ENCODE results near the gene JARID2.

JARID2 gene

DNA sequence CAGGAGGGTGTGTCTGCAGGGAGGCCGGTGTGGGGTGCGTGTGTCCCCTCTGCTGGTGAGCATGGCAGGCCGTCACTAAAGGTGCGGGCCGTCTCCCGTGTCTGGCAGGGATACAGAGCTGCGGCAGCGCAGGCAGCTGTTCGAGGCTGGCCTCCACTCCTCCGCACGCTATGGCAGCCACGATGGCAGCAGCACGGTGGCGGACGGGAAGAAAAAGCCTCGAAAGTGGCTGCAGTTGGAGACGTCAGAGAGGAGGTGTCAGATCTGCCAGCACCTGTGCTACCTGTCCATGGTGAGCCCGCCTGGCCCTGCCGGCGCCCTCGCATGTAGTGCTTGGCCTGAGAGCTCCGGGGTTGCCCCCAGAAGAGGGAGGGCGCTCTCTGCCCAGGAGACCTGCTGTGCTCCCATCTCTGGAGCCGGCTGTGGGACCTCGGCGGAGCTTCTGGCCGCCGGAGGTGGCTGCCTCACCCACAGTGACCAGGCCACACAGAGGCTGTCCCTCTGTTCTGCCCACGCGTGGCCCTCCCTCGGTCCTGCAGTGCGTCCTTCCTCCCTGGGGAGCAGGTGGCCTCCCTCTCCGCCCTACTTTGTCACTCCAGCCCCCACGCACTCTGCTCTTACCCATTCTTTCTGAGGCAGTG, 267.4 kb downstream of the JARID2 start:
- DNase-seq = no peak

- no peak for DNase-seq
These were observed 268.2 kb downstream of the JARID2 start for GRCh38 chr6:15513801-15514711.

DNA sequence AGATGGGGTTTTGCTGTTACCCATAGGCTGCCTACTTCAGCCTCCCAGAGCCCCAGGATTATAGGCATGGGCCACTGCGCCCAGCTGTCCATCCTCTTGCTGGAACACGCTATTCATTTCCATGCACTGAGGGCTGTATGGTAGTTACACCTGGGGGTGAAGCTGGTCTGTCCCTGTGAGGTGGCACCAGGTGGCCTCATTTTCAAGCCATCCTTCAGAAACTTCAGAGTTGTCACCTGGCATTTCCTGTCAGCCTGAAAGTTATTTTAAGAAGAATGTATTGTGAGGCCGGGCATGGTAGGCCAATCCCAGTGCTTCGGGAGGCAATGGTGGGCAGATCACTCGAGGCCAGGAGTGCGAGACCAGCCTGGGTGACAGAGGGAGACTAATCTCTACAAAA, 269.4 kb downstream of the JARID2 start:
- no peak for DNase-seq

GRCh38 chr6:15515660-15516375, 269.9 kb downstream of the JARID2 start:
- DNase-seq = no peak

DNA sequence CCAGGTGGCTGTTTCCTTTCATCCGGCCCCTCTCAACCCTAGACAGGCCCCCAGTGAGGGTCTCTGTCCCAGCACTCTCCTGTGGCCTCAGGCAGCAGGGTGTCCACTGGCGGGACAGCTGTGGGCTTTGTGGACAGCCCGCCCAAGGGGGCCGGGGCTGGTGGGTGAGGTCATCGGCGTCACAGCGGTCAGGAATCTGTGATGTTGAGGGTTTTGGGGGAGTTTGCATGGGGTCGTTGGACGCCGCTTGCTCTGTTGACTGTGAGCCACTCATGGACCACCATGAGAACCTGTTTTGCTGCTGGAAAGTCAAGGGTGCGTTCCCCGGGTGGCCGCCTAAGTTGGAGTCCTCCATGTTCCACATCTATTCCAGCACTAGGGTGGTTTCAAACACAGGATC, 270.5 kb downstream of the JARID2 start:
- DNase-seq = no peak

GRCh38 chr6:15516923-15517560, 271.2 kb downstream of the JARID2 start:
- no peak for DNase-seq

DNA sequence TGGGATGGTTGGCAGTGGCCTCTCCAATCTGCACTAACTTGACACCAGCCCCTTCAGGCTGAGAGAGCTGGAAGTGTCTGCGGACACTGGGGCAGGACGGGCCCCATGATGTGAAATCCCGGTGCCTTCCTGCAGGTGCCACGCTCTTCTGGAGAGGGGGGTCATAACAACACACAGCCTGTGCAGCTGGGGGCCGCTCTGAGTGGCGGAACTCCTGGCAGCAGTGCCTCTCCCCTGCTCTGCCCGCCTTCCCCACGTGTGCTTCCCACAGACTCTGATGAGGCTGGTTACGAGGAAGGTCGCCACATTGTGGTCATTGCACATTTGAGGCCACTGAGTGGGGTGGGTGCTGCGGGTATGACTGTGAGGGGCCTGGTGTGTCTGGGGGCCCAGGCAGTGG, 271.7 kb downstream of the JARID2 start:
- no peak for DNase-seq

DNA sequence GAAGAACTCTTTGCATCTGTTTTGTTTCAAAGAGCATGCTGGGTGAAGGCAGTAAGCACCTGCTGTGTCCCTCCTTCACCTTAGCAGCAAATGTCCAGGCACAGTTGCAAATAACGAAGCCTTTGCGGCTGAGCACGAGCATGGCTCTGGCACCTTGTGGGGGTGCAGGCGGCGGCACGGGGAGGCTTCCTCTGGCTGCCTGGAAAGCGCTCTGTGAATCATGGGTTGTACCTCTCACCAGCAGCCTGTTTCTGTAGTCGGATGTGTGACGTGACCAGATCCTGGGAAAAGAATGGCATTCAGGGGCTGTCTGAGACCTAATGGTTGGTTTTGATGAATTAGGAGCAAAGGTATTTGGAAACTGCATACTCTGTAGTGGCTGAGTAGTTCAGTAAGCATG, 272.2 kb downstream of the JARID2 start:
- DNase-seq = no peak

DNA sequence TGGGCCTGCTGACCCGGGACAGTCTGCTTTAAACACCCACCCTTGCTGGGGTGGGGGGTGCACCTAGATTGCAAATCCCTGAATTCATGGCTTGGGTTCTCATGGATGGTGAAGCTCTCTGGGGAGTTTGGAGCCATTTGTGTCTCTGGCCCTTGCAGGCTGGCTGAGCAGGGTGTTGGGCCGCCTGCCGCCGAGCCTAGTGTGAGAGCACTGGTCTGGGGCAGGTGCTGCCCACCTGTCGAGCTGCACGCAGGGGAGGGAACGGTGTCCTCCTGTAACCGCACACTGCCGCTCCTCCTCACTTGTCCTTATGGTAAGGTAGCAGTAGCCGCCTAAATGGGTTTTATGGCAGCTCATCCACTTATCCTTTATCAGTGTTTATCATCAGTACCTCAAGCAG, 273.0 kb downstream of the JARID2 start:
- DNase-seq = no peak

- DNase-seq = no peak
These were observed 273.8 kb downstream of the JARID2 start for GRCh38 chr6:15519681-15520080.

GRCh38 chr6:15520626-15521203, 274.8 kb downstream of the JARID2 start:
- DNase-seq = no peak

GRCh38 chr6:15521582-15521981, 275.7 kb downstream of the JARID2 start:
- no peak for DNase-seq

DNA sequence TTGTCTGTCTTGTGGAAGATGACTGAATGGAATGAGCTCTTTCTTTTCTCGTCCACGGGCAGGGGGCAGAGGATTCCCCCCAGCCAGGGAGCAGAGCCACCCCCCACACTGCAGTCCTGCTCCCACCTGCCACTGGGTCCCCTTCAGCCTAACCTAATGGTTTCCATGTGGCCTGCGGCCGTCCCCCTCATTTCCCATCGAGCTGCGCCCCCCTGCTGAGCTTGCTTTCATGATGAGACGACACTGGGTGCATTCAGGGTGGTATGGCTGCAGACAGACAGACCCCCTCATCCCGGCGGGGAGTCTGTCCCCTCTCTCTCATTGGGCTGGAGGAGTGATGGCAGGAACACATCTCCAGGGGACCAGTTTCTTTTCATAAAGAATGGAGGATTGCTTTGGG, 276.2 kb downstream of the JARID2 start:
- no peak for DNase-seq

DNA sequence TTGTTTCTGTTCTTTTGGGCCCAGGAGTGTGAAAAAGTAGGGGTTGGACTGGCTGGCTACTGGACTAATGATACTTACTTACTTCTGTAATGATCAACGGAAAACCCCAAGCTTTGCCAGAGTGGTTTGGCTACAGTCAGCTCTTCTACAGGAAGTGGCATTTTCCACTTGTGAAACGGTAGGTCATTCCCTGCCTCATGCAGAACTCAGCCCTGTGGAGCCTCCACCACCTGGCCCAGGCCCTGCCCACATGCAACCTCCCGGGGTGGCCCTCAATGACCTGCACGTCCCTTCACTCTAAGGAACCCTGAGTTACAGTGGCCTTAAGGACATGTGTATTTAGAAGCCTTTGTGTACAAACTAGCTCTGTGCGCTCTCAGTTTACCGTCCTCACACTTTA, 276.6 kb downstream of the JARID2 start:
- DNase-seq = no peak

GRCh38 chr6:15522856-15523529, 277.1 kb downstream of the JARID2 start:
- no peak for DNase-seq

DNA sequence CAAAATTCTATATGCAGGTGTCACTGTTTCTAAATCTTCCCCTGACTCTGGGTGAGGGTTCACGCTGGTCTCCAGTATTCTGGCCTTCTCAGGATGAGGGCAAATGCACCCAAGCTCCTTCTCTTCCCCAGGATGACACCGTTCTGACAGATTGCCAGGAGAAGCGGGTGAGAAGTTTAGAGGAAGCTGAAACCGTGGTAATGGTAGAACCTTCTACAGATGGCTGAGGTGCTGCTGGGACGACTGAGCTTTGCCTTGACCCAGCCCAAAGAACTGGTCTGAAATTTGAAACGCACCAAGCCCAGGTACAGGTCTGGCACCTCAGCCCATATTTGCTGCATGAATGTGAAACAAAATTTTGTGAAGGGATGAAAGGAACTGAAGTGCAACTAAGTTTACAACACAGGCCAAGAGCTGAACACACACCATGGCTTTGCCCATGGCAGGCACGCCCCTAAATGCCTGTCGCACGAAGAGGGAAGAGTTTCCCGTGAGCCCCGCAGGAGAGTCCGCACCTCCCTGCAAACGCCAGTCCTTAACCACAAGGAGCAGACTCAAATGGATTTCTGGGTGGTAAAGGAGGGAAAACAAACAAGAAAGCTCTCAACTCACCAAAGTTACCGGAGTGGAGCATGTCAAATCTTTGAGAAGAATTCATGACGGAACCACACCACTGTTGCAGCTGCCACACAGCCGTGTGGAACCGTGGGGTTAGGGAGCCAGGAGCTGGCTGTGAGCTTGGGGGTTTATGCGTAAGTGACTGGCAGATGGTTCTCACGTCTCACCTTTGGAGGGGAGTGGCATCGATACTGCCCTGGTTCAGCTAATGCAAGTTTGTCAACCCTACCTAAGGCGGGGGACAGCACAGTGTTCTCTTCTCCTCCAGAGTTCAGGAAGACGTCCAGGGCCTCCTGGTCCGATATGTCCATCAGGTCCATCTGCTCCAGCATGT, 278.1 kb downstream of the JARID2 start:
- no peak for DNase-seq

DNA sequence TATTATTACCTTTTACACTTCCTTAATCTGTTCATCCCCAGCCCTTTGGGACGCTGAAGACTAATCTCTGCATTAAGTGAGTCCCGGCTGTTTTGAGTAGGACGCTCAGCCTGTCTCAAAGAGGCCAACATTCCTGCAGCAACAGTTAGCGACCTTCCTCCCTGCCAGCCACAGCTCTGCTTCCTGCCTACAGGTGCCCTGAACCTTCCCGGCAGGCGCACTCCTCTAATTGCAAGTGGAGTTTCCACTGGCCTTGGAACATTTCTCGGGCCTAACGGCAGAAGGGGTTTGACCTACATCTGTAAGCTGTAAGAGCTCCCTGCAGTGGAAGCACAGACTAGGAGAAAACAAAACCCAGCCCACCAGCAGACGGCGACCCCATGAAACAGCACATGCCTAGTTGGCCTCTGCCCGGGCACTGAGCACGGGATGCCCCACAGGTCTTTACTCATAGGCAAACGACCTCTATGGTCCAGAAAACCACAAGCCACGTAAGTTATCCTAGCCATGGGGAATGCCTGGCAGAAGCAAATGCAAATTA, 279.1 kb downstream of the JARID2 start:
- no peak for DNase-seq

DNA sequence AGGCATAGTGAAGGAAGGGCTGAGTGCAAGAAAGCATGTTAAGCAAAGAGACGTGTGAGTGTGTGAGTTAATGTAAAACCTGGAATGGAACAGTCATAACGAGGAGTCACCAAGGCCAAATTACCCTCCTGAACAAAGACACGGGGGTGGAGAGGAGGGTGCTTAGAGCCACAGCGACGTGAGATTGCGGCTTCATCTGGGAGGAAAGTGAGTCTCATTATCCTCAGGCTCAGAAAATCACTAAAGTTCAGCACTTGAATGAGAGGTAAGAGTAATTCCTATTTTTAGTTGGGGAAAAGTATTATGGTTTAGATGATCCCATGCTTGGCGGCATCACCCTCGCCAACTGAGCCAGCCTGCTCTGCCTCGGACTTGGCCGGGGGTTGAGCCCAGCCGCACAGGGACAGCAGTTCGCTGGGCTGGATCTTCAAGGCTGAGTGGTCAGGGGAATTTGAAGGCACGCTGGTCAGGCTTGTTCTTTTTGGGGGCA, 280.4 kb downstream of the JARID2 start:
- DNase-seq = no peak

DNA sequence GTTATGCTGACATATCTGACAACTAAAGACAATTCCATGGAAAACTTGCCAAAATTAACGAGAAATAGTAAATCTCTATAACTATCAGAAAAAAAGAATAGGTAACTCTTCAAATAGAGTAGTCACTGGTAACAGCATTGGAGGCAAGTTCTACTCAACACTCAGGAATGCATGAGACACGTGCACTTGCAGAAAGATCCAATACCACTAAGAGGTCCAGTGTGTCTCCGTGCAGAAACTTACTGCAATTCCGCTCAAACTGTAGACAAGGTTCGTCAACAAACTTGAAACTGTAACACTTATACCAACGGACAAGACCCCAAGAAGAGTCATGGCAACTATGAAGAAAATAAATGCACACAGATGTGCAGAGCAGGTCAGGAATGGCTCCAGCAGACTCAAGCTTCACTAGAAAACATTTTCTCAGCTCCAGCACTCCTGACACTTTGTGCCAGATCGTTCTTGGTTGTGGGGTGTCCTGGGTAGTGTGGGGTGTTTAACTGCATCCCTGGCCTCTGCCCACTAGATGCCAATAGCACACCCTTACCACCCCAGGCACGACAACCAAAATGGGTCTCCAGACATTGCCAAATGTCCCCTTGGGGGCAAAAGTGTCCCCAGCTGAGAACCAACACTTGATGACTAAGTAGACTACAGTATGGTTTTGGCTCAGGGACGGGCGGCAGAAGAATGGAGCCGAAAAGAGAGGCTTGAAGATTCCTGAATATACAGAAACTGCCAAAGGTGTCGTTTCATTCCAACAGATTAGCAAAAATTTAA, 282.2 kb downstream of the JARID2 start:
- no peak for DNase-seq

GRCh38 chr6:15528870-15529269, 283.0 kb downstream of the JARID2 start:
- DNase-seq = no peak
